ENCODE results near the gene NME7. TPM values are rescaled to one million over a fixed set of nuclear protein-coding genes. Genes with fewer than 3 reads are reported as not detected.

NME7 gene
- total and polyA plus RNA-seq, 10 donors = 4.0 to 22.0 (median 9.7) TPM

DNA sequence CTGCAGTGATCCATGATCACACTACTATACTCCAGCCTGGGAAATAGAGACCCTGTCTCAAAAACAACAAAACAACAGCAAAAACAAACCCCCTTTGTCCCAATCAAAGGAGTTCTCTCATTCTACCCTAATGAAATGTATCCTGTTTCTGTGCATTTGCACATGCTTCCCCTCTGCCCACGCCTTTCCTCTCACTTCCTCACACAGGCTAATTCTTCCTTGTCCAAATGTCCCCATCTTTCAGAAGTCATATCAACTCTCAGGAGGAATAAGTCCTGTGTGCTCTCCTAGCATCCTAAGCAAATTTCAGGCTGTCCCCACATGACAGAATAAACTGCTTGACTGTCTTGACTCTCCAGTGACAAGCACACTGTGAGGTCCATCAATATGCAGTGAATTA lies 269.2 kb downstream of the NME7 start:
- Histone ChIP-seq H3K4me3 (no peak overlapping the region), H3K27me3 (replicated peaks in 1 of 7) (peaks cover 0 to 9% (median 0%) of the 10 kb centered on the region in 7 donors), H3K36me3 (no peaks in the 10 kb centered on the region), H3K4me1 (peaks cover 0 to 11% (median 5%) of the 10 kb centered on the region in 6 donors), H3K27ac (no peak overlapping the region), H3K9me3 (no peaks in the 10 kb centered on the region)
- TF ChIP-seq, protein P1, sequence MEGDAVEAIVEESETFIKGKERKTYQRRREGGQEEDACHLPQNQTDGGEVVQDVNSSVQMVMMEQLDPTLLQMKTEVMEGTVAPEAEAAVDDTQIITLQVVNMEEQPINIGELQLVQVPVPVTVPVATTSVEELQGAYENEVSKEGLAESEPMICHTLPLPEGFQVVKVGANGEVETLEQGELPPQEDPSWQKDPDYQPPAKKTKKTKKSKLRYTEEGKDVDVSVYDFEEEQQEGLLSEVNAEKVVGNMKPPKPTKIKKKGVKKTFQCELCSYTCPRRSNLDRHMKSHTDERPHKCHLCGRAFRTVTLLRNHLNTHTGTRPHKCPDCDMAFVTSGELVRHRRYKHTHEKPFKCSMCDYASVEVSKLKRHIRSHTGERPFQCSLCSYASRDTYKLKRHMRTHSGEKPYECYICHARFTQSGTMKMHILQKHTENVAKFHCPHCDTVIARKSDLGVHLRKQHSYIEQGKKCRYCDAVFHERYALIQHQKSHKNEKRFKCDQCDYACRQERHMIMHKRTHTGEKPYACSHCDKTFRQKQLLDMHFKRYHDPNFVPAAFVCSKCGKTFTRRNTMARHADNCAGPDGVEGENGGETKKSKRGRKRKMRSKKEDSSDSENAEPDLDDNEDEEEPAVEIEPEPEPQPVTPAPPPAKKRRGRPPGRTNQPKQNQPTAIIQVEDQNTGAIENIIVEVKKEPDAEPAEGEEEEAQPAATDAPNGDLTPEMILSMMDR (IDR thresholded peaks at IDR 0.05 in 8 of 11, conservative IDR thresholded peaks at IDR 0.05 in 3 of 11) = no peak
- TF ChIP-seq POLR2A (IDR thresholded peaks at IDR 0.05) (no peak), POLR2AphosphoS5 (IDR thresholded peaks at IDR 0.05) (no peak)
- intact Hi-C loops (cut with DNase I; ENCODE audit: low total_unique reads) = no loop called here
- 40 to 71% (median 63%) methylated on average over 1 of the region's 1 CpG for WGBS, 5 donors
- no peak for DNase-seq

DNA sequence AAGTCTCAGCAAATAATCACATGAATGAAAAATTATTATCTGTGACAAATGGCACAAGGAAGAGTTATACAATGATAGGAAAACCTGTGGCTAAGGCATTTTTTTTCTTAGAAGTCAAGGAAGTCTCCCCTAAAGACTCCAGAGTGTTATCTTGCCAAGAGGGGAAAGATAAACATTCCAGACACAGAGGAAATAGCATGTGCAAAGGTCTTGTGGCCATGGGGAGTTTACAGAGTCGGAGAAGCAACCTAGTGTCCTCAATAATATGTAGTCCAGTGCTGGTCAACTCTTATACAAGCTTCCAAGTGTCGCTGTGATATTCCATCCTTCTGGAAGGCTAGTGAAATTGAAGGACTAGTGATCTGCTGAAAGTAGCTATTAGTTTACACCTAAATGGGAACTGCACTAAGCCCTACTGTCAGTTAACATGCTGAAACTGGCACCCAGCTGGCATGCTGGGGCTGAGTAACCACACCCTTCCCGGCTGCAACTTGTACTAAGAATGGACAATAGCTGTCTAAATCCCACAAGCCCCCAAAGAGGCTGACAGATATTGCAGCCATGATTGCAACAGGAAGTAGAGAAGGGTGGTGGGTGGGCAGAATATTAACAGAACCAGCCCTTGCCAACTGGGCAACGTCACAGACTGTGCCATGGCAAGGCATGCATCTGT lies 272.6 kb downstream of the NME7 start:
- H3K4me3 ChIP-seq = no peak overlapping the region
- TF ChIP-seq, protein P1 (IDR thresholded peaks at IDR 0.05 in 8 of 11, conservative IDR thresholded peaks at IDR 0.05 in 3 of 11) = no peak
- TF ChIP-seq POLR2A (IDR thresholded peaks at IDR 0.05) (no peak), POLR2AphosphoS5 (IDR thresholded peaks at IDR 0.05) (no peak)
- WGBS, 5 donors = 66 to 86% (median 71%) methylated on average over 4 of the region's 4 CpGs
- H3K9me3 ChIP-seq = no peaks in the 10 kb centered on the region
- no peaks in the 10 kb centered on the region for H3K4me1 ChIP-seq
- H3K36me3 ChIP-seq = no peaks in the 10 kb centered on the region
- intact Hi-C loops (cut with DNase I; ENCODE audit: low total_unique reads) = no loop called here
- H3K27ac ChIP-seq = no peak overlapping the region
- DNase-seq = no peak
- peaks cover 0 to 4% (median 0%) of the 10 kb centered on the region in 7 donors for H3K27me3 ChIP-seq (replicated peaks in 1 of 7)

DNA sequence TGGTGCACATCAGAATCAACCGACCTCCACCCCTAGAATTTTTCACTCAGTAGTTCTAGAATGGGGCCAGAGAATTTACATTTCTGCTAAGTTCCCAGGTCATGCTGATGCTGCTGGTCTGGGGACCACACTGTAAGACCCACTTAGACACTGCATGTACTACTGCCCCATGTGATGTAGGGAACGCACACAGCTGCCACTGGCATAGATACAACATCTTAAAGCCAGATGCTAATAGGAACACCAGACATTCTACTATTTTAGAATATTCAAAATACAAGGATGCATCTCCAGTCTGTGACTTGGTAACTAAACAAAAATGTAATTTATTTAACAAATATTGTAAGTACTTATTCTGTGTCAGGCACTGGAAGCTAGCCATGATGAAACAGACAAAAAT lies 275.2 kb downstream of the NME7 start:
- no peaks in the 10 kb centered on the region for H3K4me1 ChIP-seq
- TF ChIP-seq POLR2A (IDR thresholded peaks at IDR 0.05) (no peak), POLR2AphosphoS5 (IDR thresholded peaks at IDR 0.05) (no peak)
- TF ChIP-seq, protein P1 (IDR thresholded peaks at IDR 0.05 in 8 of 11, conservative IDR thresholded peaks at IDR 0.05 in 3 of 11) = no peak
- intact Hi-C loops (cut with DNase I; ENCODE audit: low total_unique reads) = no loop called here
- no peak for DNase-seq
- no peaks in the 10 kb centered on the region for H3K36me3 ChIP-seq
- H3K9me3 ChIP-seq = no peaks in the 10 kb centered on the region
- peaks cover 0 to 4% (median 0%) of the 10 kb centered on the region in 7 donors for H3K27me3 ChIP-seq (replicated peaks in 1 of 7)
- H3K4me3 ChIP-seq = no peak overlapping the region
- H3K27ac ChIP-seq = no peak overlapping the region
- WGBS, 5 donors = 73 to 94% (median 93%) methylated on average over 2 of the region's 2 CpGs

DNA sequence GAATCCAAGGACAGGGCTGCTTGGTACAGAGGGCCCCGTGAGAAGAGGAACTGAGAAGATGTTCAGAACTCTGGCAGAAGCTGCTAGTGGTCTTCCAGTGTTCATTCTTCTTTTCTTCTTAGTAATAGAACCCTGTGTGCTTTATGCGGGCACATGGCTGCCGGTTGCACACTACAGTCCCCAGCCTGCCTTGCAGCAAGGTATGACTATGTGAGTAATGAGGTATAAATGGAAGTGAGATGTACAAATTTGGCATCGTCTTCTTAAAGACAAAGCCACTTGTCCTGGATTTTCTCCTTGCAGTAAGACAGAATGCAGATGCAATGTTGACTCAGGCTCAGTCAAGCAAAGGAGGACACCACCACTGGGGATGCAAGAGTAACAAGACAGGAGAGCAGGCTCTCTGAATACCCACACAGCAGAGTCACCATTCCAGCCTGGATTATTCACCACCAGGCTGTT lies 276.1 kb downstream of the NME7 start:
- TF ChIP-seq POLR2AphosphoS5 (IDR thresholded peaks at IDR 0.05) (no peak), POLR2A (IDR thresholded peaks at IDR 0.05) (no peak)
- TF ChIP-seq, protein P1 (IDR thresholded peaks at IDR 0.05 in 8 of 11, conservative IDR thresholded peaks at IDR 0.05 in 3 of 11) = no peak
- Histone ChIP-seq H3K27me3 (replicated peaks in 1 of 7) (peaks cover 0 to 4% (median 0%) of the 10 kb centered on the region in 7 donors), H3K27ac (no peak overlapping the region), H3K4me1 (no peaks in the 10 kb centered on the region), H3K9me3 (no peaks in the 10 kb centered on the region), H3K4me3 (no peak overlapping the region), H3K36me3 (no peaks in the 10 kb centered on the region)
- 75 to 84% (median 83%) methylated on average over 4 of the region's 4 CpGs for WGBS, 5 donors
- no peak for DNase-seq
- intact Hi-C loops (cut with DNase I; ENCODE audit: low total_unique reads) = no loop called here
